Chondrocyte (in vitro differentiated cells): ENCODE results near the gene SLC25A28. TPM values are rescaled to one million over a fixed set of nuclear protein-coding genes. Genes with fewer than 3 reads are reported as not detected.
"Not testable (repeated sequence)": the region's sequence is repeated elsewhere in the genome, so short reads cannot be mapped to it uniquely, and the experiment has no call there.

Source experiments
- DNase-seq: peaks from one replicate; pipeline ENCODE4 v3.0.0; 2021; ENCODE audit warnings: mixed read lengths, low spot score
- H3K27ac Mint-ChIP-seq: one replicate; pipeline ENCODE4 v1.8.0; 2021; ENCODE audit warnings: mild to moderate bottlenecking, moderate library complexity, mixed read lengths; ENCODE audit not compliant: unreplicated experiment
- H3K27me3 Mint-ChIP-seq: 2 replicates; pipeline ENCODE4 v1.8.0; 2021; ENCODE audit warnings: low read depth, mixed read lengths
- H3K36me3 Mint-ChIP-seq: 2 replicates; pipeline ENCODE4 v1.8.0; 2021; ENCODE audit warnings: low read depth, mixed read lengths
- H3K4me1 Mint-ChIP-seq: 2 replicates; pipeline ENCODE4 v1.8.0; 2021; ENCODE audit warnings: low read depth, mild to moderate bottlenecking, mixed read lengths
- H3K4me3 Mint-ChIP-seq: one replicate; pipeline ENCODE4 v1.8.0; 2021; ENCODE audit warnings: mild to moderate bottlenecking, moderate library complexity, mixed read lengths; ENCODE audit not compliant: unreplicated experiment
- H3K9me3 Mint-ChIP-seq: 2 replicates; pipeline ENCODE4 v1.8.0; 2021; ENCODE audit warnings: low read depth, mixed read lengths
- CTCF ChIP-seq: fragments of 200-600 bp; sonication (generic); IDR thresholded peaks from 2 replicates; pipeline ENCODE4 v1.5.0; 2021; ENCODE audit warnings: antibody characterized with exemption, mild to moderate bottlenecking, moderate library complexity
- total RNA-seq: library from RNA; stranded (reverse); gene quantifications from 3 replicates; pipeline ENCODE4 v1.2.1, GENCODE V29; 2021

The SLC25A28 gene
- total RNA-seq, 1 donor from 2014 or later, result 31.9 TPM

- no peak for DNase-seq
- H3K4me1 Mint-ChIP-seq, result no peaks in the 10 kb centered on the region
- peaks cover 5% of the 10 kb centered on the region for H3K9me3 Mint-ChIP-seq
- peaks cover 5% of the 10 kb centered on the region for H3K27me3 Mint-ChIP-seq
- peaks cover 1% of the 10 kb centered on the region for H3K36me3 Mint-ChIP-seq
- TF ChIP-seq CTCF, result no peak
- no peak overlapping the region for H3K4me3 Mint-ChIP-seq
- H3K27ac Mint-ChIP-seq, result no peak overlapping the region
Observed at GRCh38 chr10:99605351-99605750, 14.9 kb downstream of the SLC25A28 start.

GRCh38 chr10:99604862-99605261 is 15.4 kb downstream of the SLC25A28 start:
- Mint-ChIP-seq H3K4me1 (no peaks in the 10 kb centered on the region), H3K9me3 (peaks cover 5% of the 10 kb centered on the region), H3K27me3 (peaks cover 7% of the 10 kb centered on the region), H3K36me3 (peaks cover 1% of the 10 kb centered on the region), H3K4me3 (no peak overlapping the region), H3K27ac (no peak overlapping the region)
- TF ChIP-seq CTCF, result no peak
- DNase-seq, result no peak

DNA sequence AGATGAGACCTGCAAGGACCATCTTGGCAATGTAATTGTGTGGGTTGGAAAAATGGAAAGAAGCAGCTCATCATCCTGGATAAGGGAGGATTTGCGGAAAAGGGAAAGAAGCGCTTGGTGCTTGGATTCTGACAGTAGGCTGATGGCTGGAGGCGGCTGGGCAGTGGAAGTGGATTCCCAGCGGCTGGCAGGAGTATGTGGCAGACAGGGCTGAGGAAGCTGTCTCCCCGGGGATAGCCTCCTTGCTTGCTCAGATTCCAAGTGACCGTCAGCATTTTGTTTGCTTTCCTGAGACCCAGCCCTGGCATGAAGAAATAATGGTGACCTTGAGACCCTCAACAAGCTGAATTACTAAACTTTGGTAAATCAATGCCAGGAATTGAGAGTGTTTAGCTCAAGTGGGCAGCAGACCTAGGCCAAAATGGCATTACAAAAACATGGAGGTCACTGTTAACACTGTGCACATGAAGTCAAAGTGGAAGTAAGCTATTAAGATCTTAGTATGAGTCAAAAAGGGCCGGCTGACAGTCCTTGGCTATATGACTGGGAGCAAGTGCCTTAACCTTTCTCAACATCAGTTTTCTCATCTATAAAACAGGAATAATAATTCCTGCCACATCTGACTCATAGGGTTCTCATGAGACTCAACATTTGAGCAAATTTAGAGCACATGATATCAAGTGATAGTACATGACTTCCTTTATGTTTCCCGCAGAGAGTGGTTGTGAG is 21.3 kb downstream of the SLC25A28 start:
- H3K36me3 Mint-ChIP-seq, result no peaks in the 10 kb centered on the region
- no peaks in the 10 kb centered on the region for H3K4me1 Mint-ChIP-seq
- H3K27me3 Mint-ChIP-seq, result peaks cover 27% of the 10 kb centered on the region
- DNase-seq, result no peak
- no peak overlapping the region for H3K27ac Mint-ChIP-seq
- H3K9me3 Mint-ChIP-seq, result peaks cover 2% of the 10 kb centered on the region
- TF ChIP-seq CTCF, result no peak
- no peak overlapping the region for H3K4me3 Mint-ChIP-seq

DNA sequence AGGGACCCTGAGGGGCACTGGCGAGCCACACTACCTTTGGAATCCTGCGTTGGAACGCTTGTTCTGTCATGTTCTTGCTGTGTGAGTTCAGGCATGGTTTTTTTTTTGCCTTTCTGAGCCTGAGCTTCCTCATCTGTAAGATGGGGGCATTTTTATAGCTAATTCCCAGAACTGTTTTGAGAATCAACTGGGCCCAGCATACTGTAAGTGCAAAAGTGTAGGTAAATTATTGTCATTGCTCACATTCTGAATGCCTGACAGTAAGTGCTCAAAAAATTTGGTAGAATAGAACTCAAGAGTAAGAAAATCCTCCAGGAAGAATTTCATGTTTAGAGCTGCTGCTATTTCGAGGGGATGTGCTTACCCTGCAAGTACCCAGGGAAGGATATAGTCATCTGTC is 22.2 kb downstream of the SLC25A28 start:
- no peak overlapping the region for H3K27ac Mint-ChIP-seq
- no peaks in the 10 kb centered on the region for H3K4me1 Mint-ChIP-seq
- no peak overlapping the region for H3K4me3 Mint-ChIP-seq
- peaks cover 2% of the 10 kb centered on the region for H3K9me3 Mint-ChIP-seq
- no peak for TF ChIP-seq CTCF
- no peak for DNase-seq
- H3K36me3 Mint-ChIP-seq, result no peaks in the 10 kb centered on the region
- peaks cover 29% of the 10 kb centered on the region for H3K27me3 Mint-ChIP-seq

DNA sequence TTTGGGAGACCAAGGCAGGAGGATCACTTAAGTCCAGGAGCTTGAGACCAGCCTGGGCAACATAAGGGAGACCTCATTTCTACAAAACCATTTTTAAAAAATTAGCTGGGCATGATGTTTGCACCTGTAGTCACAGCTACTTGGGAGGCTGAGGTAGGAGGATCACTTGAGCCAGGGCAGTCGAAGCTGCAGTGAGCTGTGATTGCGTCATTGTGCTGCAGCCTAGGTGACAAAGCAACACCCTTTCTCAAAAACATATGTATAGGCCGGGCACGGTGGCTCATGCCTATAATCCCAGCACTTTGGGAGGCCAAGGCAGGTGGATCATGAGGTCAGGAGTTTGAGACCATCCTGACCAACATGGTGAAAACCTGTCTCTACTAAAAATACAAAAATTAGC is 23.5 kb downstream of the SLC25A28 start:
- H3K27ac Mint-ChIP-seq, H3K9me3 Mint-ChIP-seq, H3K36me3 Mint-ChIP-seq, DNase-seq, H3K4me3 Mint-ChIP-seq, H3K4me1 Mint-ChIP-seq: not testable (repeated sequence)
- peaks cover 25% of the 10 kb centered on the region for H3K27me3 Mint-ChIP-seq
